ENCODE results near the gene GASK1B. TPM values are rescaled to one million over a fixed set of nuclear protein-coding genes. Genes with fewer than 3 reads are reported as not detected.

GASK1B gene
- total and polyA plus RNA-seq, 2 of the 13 experiments (the other 11 are each of a cell fraction or from before 2014, with no cell fraction given), result 29.1 to 40.4 TPM

- Histone ChIP-seq H2AFZ (ENCODE audit: low read length) (peak overlapping the region; percentile 58), H3K79me2 (ENCODE audit: insufficient read depth, low read length) (peaks cover 72% of the 10 kb centered on the region), H3K4me3 (replicated peaks in 1 of 3; ENCODE audit: insufficient read depth in 1 of 3, low read depth in 2 of 3, low read length in 3 of 3) (peak overlapping the region; percentile 73 to 87 (median 78)), H3K4me2 (ENCODE audit: low read depth, low read length) (peak overlapping the region; percentile 72), H3K27me3 (ENCODE audit: control insufficient read depth in 1 of 2, insufficient read depth in 2 of 2, low read length in 2 of 2) (no peaks in the 10 kb centered on the region), H3K36me3 (replicated peaks in 1 of 2; ENCODE audit: control insufficient read depth in 1 of 2, insufficient read depth in 2 of 2, low read length in 2 of 2) (peaks cover 0 to 1% of the 10 kb centered on the region in 2 experiments; a peak in 2 of 5 replicates), H3K9me3 (ENCODE audit: low read length) (no peaks in the 10 kb centered on the region), H3K4me1 (ENCODE audit: insufficient read depth, low read length) (peaks cover 79% of the 10 kb centered on the region), H3K9ac (ENCODE audit: insufficient read depth, low read depth, low read length) (peak overlapping the region; percentile 76), H3K27ac (ENCODE audit: extremely low read length, insufficient read depth, low read length) (peak overlapping the region; percentile 79), H4K20me1 (ENCODE audit: insufficient read depth, low read length) (no peaks in the 10 kb centered on the region; the same call in 1 of the 2 replicates)
- WGBS (ENCODE audit: low lambda C conversion rate), result 74% methylated on average over 23 of the region's 42 CpGs
- CTCF ChIA-PET (ENCODE audit: low intra/inter-chr PET ratio, low total read pairs), result interaction anchor here (3.7 kb wide), 1 partner anchor 179 kb away, joined by 50 read pairs; no protein-coding TSS in a partner anchor
- POLR2A ChIA-PET, result interaction anchor here (1.1 to 2.7 kb wide), 3 partner anchors 110 to 177 kb away, joined by 3 to 25 read pairs (median 3); no protein-coding TSS in a partner anchor
- FAIRE-seq, result no peak
- DNase-seq (ENCODE audit: low spot score), result peak; percentile 55
- intact Hi-C loops (cut with micrococcal nuclease; ENCODE audit: unreplicated experiment) (loop anchor here (10.0 kb wide), 2 partner anchors 356 to 656 kb away; no protein-coding TSS in a partner anchor), in situ Hi-C loops (cut with HindIII; ENCODE audit: extremely low pct_ligation_motif_present, low pct_unique_long_range_greater_than_20kb) (loop anchor here (5.0 kb wide), 1 partner anchor 179 kb away; no protein-coding TSS in a partner anchor)
- ATAC-seq, result peak; percentile 81
- BruUV-seq (replicated peaks), result no TSS peak
- 0 out of 2 replicates have a peak, but pooled peaks have one; percentile 6 for TF ChIP-seq FOXA3 (CRISPR knock-in tag; IDR thresholded peaks at IDR 0.05)
- TF ChIP-seq ARID2 (CRISPR knock-in tag; IDR thresholded peaks at IDR 0.05; ENCODE audit: borderline replicate concordance), result no peak
- no peak for TF ChIP-seq ZNF337 (CRISPR knock-in tag; IDR thresholded peaks at IDR 0.05; ENCODE audit: borderline replicate concordance, low read depth)
- TF ChIP-seq ZNF101 (CRISPR knock-in tag; IDR thresholded peaks at IDR 0.05; ENCODE audit: borderline replicate concordance, low read depth), result no peak
- TF ChIP-seq TARDBP (CRISPR knock-in tag; IDR thresholded peaks at IDR 0.05), result no peak
- peak; percentile 87 for TF ChIP-seq ADNP (CRISPR knock-in tag; IDR thresholded peaks at IDR 0.05)
- no peak for TF ChIP-seq HDAC6 (IDR thresholded peaks at IDR 0.05; ENCODE audit: low read depth, low read length)
- no peak for TF ChIP-seq ELF1 (CRISPR knock-in tag; IDR thresholded peaks at IDR 0.05)
- no peak for TF ChIP-seq FOXJ3 (CRISPR knock-in tag; IDR thresholded peaks at IDR 0.05; ENCODE audit: borderline replicate concordance)
- no peak for TF ChIP-seq FOXK2 (IDR thresholded peaks at IDR 0.05)
- no peak for TF ChIP-seq NFKBIZ (CRISPR knock-in tag; IDR thresholded peaks at IDR 0.05)
- no peak for TF ChIP-seq ZFYVE20 (CRISPR knock-in tag; IDR thresholded peaks at IDR 0.05; ENCODE audit: borderline replicate concordance, low read depth)
- no peak for TF ChIP-seq ELK4 (CRISPR knock-in tag; IDR thresholded peaks at IDR 0.05; ENCODE audit: borderline replicate concordance)
- TF ChIP-seq NFYC (CRISPR knock-in tag; IDR thresholded peaks at IDR 0.05), result no peak
- TF ChIP-seq SP1 (IDR thresholded peaks at IDR 0.05), result no peak
- TF ChIP-seq SP1 (CRISPR knock-in tag; IDR thresholded peaks at IDR 0.05), result no peak
- no peak; the same call in 1 of the 2 replicates for TF ChIP-seq MIER3 (CRISPR knock-in tag; IDR thresholded peaks at IDR 0.05; ENCODE audit: borderline replicate concordance)
- no peak for TF ChIP-seq AKNA (CRISPR knock-in tag; IDR thresholded peaks at IDR 0.05; ENCODE audit: borderline replicate concordance)
- no peak for TF ChIP-seq ELF4 (CRISPR knock-in tag; IDR thresholded peaks at IDR 0.05; ENCODE audit: borderline replicate concordance)
Measured at GRCh38 chr4:158170691-158171561, 1.9 kb downstream of the GASK1B start.
